Uterus (tissue), 2 donors: ENCODE measurements around the gene VWA8.
"Not testable (repeated sequence)": the region's sequence is repeated elsewhere in the genome, so short reads cannot be mapped to it uniquely, and the experiment has no call there.

Experiments
- POLR2A ChIP-seq, 2 donors: fragments of 450-650 bp; IDR thresholded peaks; one replicate each; pipeline ENCODE4 v1.6.1; 2016; ENCODE audit warnings: antibody characterized with exemption in 2 of 2, mild to moderate bottlenecking in 1 of 2, moderate library complexity in 1 of 2
- TF ChIP-seq, protein P1 (sequence below), 4 experiments: fragments of 200-600 bp in 2 of 4; fragments of 450-650 bp in 2 of 4; sonication (generic) in 2 of 4; IDR thresholded peaks; one replicate each; pipeline ENCODE4 v1.5.1; 2016 to 2019; ENCODE audit warnings: antibody characterized with exemption in 4 of 4, mild to moderate bottlenecking in 2 of 4, moderate library complexity in 1 of 4

DNA sequence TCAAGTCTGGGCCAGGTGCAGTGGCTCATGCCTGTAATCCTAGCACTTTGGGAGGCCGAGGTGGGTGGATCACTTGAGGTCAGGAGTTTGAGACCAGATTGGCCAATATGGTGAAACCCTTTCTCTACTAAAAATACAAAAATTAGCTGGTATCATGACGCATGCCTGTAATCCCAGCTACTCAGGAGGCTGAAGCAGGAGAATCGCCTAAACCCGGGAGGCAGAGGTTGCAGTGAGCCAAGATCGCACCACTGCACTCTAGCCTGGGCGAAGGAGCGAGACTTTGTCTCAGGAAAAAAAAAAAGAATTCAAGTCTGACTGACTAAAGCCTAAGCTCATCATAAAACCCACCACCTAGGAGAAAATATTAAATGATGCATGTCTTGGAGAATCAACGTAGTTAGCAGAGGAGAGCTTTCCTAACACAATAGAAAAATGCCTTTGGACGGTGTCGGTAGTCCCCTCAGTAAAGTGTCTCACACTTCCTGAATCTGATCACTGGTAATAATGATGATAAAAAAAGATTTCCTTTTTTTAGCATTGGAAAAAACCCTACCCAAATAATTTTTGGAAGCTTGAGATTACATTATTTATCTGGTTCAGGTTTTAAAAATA, 313.1 kb downstream of the VWA8 start:
- TF ChIP-seq, protein P1, sequence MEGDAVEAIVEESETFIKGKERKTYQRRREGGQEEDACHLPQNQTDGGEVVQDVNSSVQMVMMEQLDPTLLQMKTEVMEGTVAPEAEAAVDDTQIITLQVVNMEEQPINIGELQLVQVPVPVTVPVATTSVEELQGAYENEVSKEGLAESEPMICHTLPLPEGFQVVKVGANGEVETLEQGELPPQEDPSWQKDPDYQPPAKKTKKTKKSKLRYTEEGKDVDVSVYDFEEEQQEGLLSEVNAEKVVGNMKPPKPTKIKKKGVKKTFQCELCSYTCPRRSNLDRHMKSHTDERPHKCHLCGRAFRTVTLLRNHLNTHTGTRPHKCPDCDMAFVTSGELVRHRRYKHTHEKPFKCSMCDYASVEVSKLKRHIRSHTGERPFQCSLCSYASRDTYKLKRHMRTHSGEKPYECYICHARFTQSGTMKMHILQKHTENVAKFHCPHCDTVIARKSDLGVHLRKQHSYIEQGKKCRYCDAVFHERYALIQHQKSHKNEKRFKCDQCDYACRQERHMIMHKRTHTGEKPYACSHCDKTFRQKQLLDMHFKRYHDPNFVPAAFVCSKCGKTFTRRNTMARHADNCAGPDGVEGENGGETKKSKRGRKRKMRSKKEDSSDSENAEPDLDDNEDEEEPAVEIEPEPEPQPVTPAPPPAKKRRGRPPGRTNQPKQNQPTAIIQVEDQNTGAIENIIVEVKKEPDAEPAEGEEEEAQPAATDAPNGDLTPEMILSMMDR (IDR thresholded peaks at IDR 0.05): not testable (repeated sequence)
- TF ChIP-seq POLR2A (IDR thresholded peaks at IDR 0.05): not testable (repeated sequence)
